ENCODE data around the gene OR2T33. TPM values are rescaled to one million over a fixed set of nuclear protein-coding genes. Genes with fewer than 3 reads are reported as not detected.
"Not testable (repeated sequence)": the region's sequence is repeated elsewhere in the genome, so short reads cannot be mapped to it uniquely, and the experiment has no call there.

OR2T33 gene, protein sequence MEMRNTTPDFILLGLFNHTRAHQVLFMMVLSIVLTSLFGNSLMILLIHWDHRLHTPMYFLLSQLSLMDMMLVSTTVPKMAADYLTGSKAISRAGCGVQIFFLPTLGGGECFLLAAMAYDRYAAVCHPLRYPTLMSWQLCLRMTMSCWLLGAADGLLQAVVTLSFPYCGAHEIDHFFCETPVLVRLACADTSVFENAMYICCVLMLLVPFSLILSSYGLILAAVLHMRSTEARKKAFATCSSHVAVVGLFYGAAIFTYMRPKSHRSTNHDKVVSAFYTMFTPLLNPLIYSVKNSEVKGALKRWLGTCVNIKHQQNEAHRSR
- total RNA-seq = not detected

DNA sequence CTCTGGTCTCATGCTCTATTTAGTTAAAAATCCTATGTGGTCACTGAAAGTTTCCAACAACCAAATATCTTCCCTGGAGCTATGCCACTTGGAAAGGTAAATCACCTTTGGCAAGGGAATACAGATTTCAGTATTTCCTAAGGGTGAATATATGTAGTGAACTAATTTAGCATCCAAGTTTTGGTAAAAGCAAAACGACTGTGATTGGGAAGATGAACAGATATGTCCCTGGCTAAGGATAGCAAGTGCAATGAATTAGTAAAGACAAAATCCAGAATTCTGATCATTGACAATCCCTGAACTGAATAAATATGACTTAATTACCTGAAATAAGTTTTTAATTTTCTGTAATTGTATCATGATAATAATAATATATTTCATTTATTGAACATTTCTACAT lies at the start of gene OR2T33:
Gene OR2T33, minus strand, starts transcription at position 101 of the 400 bp plus-strand sequence. CDS start 4,162 bp downstream, outside the sequence.
- no peak for DNase-seq

DNA sequence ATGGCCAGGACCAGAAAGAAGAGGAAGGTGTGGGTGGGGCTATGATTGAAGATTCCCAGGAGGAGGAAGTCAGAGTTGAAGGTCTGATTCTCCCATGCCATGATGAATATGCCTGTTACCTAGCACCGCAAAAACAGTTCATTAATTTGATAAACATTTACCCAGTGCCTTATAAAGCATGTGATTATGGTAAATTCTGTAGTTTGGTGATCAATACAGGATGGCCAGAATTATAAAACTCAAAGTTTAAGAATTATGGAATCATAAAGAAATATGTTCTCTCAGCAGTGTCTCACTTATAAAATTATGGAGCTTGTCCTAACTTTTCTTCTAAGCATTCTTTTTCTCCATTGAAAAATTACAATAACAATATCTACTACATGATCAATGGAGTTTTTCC lies 46.7 kb upstream of the OR2T33 start, which contains the start of gene OR2M7:
Gene OR2M7, minus strand, starts transcription at position 101 of the 400 bp plus-strand sequence. Its CDS starts 0 bp downstream, at position 101.
- no peak for DNase-seq

DNA sequence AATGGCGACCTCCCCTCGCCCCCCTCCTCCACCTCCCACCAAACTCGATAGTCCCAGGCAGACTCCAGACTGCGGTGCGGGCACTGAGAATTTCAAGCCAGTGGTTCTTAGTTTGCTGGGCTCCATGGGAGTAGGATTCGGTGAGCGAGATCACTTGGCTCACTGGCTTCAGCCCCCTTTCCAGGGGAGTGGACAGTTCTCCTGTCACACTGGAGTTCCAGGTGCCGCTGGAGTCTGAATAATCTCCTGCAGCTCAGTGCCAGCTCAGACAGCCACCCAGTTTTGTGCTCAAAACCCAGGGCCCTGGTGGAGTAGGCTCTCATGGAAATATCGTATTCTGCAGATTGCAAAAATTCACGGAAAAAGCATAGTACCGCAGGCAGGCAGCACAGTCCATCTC lies 39.0 kb upstream of the OR2T33 start:
- DNase-seq = no peak

DNA sequence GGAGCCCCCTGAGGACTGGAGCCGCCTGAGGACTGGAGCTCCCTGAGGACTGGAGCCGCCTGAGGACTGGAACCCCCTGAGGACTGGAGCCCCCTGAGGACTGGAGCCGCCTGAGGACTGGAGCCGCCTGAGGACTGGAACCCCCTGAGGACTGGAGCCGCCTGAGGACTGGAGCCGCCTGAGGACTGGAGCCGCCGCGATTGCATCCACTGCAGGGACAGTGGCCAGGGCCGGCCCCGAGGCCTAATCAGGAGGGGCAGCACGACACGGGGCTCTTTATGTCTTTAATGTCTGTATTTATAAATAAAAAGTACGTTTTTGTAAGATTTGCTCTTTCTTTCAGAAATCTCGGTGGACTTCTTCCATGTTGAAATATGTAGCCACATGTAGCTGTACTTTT lies 29.0 kb upstream of the OR2T33 start:
- DNase-seq = not testable (repeated sequence)

DNA sequence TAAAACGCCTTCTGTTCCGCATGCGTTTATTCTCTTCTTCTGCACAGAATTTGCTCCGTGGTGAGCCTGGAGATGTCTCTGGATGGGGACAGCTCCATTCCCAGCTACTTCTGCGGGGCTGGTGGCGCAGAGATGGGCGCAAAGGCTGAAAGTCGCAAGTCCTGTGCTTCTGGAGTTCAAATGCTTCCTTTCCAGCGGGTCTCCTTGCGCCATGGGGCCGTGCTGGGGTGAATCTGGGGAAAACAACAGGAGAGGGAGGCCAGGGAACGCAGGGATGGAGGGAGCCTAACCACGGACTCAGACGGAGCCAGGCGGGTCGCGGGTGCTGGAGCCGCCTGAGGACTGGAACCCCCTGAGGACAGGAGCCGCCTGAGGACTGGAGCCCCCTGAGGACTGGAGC lies 28.3 kb upstream of the OR2T33 start:
- DNase-seq = no peak

DNA sequence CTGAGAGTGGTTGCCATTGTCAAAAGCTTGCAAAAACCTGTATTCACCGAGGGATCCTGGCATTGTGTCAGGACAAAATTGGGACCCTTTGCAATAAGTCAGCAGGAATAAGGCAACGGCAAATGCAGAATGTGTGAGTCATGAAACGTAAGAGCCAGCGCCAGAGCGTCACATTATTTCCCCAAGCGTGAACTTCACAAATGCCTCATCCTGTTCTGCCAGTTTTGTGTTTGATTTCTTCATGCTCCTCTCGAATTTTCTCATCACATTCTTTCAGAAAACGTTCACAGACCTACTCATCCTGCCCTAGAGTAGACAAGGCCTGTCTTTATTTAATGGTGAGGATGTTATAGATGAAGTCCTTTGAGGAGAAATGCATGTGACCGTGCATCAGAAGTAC lies 27.9 kb upstream of the OR2T33 start:
- DNase-seq = not testable (repeated sequence)

DNA sequence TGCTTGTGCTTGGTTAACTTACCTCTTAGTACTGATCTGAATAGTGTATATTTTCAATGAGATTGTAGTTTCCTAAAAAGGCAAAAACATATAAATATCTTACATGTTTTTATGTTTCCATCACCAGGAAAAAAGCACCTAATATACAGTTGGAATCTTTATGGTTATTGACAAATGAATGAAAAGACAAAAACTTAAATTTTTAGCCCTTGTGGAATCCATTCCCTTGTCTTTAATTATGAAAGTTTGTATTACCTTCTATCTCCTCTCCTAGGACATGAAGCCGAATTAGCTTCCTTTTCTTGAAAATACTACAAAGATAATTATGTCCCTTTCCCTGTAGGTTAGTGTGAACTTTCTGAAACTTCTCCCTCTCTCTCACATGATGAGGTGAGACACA lies 25.5 kb upstream of the OR2T33 start, which contains the start of gene OR2T12:
Gene OR2T12, minus strand, starts transcription at position 101 of the 400 bp plus-strand sequence. CDS start 7,846 bp downstream, outside the sequence.
- DNase-seq = no peak

DNA sequence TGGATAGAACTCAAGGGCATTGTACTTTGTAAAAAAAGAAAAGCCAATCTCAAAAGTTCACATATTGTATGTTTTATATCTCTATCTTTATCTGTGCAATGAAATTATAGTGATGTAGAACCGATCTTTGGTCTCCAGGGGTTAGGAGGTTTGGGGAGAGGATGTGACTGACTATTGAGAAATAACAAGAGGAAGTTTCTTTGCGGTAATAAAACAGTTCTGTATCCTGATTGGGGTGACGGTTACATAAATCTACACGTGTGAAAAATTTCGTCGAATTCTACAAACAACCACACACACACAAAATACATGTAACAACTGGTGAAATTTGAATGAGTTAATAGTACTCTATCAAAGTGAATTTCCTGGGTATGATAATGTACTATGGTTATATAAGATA lies 10.6 kb upstream of the OR2T33 start:
- no peak for DNase-seq

DNA sequence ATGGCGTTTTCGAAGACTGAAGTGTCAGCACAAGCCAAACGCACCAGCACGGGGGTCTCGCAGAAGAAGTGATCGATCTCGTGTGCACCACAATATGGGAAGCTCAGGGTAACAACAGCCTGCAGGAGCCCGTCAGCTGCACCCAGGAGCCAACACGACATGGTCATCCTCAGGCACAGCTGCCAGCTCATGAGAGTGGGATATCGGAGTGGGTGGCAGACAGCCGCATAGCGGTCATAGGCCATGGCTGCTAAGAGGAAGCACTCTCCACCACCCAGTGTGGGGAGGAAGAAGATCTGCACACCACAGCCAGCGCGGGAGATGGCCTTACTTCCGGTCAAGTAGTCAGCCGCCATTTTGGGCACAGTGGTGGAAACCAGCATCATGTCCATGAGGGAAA lies 4.6 kb downstream of the OR2T33 start:
- not testable (repeated sequence) for DNase-seq

DNA sequence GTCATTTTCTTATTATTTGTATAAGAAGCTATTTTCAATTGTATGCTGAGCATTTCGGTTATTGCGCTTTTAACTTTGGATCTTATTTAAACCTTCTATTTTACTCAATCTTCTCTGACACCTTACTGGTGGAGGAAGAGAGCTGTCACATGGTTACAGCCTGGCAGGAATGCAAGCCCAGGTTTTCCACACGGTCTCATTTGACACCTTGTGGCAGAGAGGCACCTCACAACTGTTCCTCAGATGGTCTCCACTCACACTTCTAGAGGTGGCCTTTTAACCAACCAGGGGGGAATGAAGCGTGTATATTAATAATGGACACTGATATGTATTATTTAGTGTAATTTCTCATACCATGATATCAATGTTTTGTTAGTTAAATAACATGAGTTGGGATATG lies 9.6 kb downstream of the OR2T33 start:
- DNase-seq = no peak

DNA sequence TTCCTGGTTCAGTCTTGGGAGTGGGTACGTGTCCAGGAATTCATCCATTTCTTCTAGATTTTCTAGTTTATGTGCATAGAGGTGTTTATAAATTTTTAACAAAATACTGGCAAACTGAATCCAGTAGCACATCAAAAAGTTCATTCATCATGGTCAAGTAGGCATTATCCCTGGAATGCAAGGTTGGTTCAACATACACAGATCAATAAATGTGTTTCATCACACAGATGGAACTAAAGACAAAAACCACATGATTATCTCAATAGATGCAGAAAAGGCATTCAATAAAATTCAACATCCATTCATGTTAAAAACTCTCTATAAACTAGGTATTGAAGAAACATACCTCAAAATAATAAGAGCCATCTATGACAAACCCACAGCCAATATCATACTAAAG lies 18.5 kb downstream of the OR2T33 start:
- not testable (repeated sequence) for DNase-seq

DNA sequence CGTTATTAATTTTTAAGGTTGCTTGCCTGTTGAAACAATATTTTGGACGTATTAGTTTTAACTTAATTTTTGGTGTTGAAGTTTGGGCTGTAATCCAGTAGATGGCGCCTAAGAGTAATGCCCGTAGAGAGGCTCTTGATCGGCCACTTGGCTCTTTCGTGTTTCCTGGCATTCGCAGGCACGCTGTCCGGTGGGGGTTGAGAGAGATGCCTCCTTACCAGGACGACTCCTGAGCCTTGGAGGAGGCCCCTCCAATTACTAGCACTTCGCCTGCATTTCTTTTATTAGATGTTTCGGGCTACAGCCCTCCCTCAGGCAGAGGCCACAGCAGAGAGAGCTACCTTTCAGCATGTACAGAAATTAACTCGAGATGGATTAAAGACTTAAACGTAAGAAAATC lies 34.6 kb downstream of the OR2T33 start:
- DNase-seq = peak; percentile 9

DNA sequence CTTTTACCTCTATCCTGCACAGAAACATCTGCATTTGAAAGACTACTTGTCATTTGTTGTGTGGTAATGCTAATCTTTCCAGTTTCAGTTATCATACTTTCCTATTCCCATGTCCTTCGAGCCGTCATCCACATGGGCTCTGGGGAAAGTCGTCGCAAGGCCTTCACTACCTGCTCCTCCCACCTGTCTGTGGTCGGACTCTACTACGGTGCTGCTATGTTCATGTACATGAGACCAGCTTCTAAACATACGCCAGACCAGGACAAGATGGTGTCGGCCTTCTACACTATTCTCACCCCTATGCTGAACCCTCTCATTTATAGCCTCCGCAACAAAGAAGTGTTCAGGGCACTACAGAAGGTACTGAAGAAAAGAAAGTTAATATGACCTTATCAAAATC lies 38.3 kb downstream of the OR2T33 start:
- DNase-seq = no peak

DNA sequence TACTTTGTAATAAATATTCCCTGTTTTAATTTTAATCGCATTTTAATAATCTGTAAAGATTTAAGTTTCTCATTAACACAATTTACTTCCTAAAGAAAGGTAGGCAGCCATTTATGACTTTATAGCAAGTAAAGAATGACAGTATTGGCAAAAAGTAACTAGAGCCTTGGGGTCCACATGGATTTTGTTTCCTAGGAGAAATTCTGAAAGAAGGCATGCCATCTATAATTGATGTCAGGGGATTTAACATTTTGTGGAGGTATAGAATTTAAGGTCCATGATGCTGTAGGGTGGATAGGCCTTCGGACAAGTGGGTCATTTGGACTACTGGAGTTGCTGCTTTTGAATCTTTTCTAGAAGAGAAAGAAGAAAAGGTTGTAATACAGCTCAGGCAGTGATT lies 46.7 kb downstream of the OR2T33 start, which contains the start of gene OR2M4:
Gene OR2M4, plus strand, starts transcription at position 301 of the 400 bp plus-strand sequence. CDS start 7,512 bp downstream, outside the sequence.
- no peak for DNase-seq

DNA sequence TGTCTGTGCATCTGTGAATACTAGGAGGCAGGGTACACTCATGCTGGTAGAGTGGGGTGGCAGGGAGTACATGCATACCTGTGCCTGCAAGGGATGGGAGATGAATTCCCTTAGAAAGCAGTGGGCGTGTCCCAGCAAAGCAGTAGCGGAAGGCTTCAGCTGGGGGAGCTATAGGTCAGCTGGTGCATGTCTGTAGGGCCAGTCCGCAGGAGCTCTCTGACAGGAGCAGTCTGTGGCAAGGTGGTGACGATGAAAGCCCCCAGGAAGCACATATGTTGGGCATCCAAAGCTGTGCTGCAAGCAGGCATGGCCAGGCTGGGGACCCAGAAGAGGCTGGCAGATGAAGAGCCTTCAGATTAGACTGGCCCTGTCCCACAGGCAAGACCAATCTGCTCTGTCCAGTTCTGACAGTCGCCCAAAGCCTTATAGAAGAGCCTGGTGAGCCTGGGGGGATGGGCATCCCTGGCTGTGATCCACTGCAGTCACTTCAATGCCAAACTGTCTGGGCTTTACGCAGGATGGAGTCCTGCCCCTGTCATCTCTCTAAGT lies 48.3 kb downstream of the OR2T33 start:
- no peak for DNase-seq

DNA sequence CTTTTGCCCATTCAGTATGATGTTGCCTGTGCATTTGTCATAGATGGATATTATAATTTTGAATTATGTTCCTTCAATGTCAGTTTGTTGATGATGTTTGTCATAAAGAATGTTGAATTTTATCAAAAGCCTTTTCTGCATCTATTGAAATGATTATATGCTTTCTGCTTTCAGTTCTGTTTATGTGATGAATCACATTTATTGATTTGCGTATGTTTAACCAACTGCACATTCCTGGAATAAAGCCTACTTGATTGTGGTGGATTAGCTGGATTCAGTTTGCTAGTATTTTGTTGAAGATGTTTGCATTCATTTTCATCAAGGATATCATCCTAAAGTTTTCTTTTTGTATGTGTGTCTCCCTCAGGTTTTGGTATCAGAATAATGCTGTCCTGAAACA lies 52.2 kb downstream of the OR2T33 start:
- DNase-seq = no peak

Other genes starting within 250 kb of the OR2T33 start
- gene OR2L2, start 247.9 kb downstream of the OR2T33 start, total RNA-seq = not detected
- gene OR2L3, start 231.1 kb downstream of the OR2T33 start, total RNA-seq = 0.10 TPM
- not detected for gene OR2L13, start 182.8 kb downstream of the OR2T33 start, total RNA-seq
- gene OR2M5, start 132.8 kb downstream of the OR2T33 start, total RNA-seq = not detected
- not detected for gene OR2M2, start 103.2 kb downstream of the OR2T33 start, total RNA-seq
- gene OR2M3, start 80.7 kb downstream of the OR2T33 start, total RNA-seq = not detected
- gene OR2M4, start 46.6 kb downstream of the OR2T33 start, total RNA-seq = not detected
- not detected for gene OR2T12, start 25.4 kb upstream of the OR2T33 start, total RNA-seq
- not detected for gene OR2M7, start 46.6 kb upstream of the OR2T33 start, total RNA-seq
- not detected for gene OR14C36, start 70.8 kb upstream of the OR2T33 start, total RNA-seq
- not detected for gene OR2T4, start 83.7 kb upstream of the OR2T33 start, total RNA-seq
- not detected for gene OR2T6, start 97.8 kb upstream of the OR2T33 start, total RNA-seq
- gene OR2T1, start 125.1 kb upstream of the OR2T33 start, total RNA-seq = not detected
- not detected for gene OR2T2, start 167.7 kb upstream of the OR2T33 start, total RNA-seq
- gene OR2T3, start 195.4 kb upstream of the OR2T33 start, total RNA-seq = not detected
- gene OR2T5, start 210.6 kb upstream of the OR2T33 start, total RNA-seq = not detected
- not detected for gene OR2G6, start 230.1 kb upstream of the OR2T33 start, total RNA-seq